ENCODE results near the gene TBC1D22A.

Gene TBC1D22A

DNA sequence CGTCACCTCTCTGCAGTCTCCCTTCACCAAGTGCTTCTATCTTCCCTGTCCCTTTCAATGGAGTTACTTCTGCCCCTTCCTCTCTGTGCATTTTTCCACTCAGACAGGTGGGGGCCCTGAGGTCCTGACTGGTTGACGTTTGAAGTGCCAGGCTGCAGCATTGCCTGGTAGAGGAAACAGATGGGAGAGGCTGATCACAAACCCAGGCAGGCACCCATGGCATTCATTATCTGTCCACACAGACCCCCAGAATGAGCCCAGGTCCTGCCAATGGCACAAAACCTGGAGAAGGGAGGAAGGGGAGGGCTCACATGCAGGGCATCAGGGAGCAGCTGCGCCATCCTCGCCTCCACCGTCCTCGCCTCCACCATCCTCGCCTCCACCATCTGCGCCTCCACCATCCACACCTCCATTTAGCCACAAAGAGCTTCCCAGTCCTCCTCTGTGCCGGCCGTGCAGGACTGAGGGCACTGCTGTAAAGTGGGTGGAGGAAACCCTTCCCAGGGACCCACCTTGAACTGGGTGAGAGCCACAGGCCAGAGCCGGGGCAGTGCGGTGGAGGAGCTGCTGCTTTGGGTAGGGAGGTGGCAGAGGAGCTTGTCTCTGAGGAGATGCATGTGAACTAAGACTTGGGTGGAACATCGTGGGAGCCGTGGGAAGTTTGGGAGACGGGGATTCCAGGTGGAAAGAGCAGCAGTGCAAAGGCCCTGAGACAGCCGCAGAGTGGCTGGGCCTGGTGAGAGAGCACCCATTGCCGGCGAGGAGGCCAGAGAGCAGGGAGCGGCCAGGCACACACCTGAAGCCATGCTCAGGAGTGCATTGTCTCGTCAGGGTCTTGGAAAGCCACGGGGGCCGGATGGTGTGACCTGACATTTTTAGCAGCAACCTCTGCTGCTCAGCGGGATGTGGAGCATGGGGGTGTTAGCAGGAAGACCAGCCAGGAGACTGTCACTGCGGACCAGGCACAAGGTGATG, 145.1 kb downstream of the TBC1D22A start:
- Histone ChIP-seq H3K9me3 (ENCODE audit: severe bottlenecking) (no peaks in the 10 kb centered on the region), H3K27me3 (ENCODE audit: insufficient read depth, poor library complexity, severe bottlenecking) (no peaks in the 10 kb centered on the region), H3K27ac (ENCODE audit: poor library complexity, severe bottlenecking) (no peak overlapping the region), H3K4me3 (ENCODE audit: severe bottlenecking) (no peak overlapping the region), H3K36me3 (ENCODE audit: low read depth) (peaks cover 7% of the 10 kb centered on the region), H3K4me1 (ENCODE audit: insufficient read depth, poor library complexity, severe bottlenecking) (no peaks in the 10 kb centered on the region)
- DNase-seq (ENCODE audit: low spot score) (no peak), ATAC-seq (ENCODE audit: low read depth) (no peak)
- TF ChIP-seq, protein P1, sequence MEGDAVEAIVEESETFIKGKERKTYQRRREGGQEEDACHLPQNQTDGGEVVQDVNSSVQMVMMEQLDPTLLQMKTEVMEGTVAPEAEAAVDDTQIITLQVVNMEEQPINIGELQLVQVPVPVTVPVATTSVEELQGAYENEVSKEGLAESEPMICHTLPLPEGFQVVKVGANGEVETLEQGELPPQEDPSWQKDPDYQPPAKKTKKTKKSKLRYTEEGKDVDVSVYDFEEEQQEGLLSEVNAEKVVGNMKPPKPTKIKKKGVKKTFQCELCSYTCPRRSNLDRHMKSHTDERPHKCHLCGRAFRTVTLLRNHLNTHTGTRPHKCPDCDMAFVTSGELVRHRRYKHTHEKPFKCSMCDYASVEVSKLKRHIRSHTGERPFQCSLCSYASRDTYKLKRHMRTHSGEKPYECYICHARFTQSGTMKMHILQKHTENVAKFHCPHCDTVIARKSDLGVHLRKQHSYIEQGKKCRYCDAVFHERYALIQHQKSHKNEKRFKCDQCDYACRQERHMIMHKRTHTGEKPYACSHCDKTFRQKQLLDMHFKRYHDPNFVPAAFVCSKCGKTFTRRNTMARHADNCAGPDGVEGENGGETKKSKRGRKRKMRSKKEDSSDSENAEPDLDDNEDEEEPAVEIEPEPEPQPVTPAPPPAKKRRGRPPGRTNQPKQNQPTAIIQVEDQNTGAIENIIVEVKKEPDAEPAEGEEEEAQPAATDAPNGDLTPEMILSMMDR (IDR thresholded peaks at IDR 0.05; ENCODE audit: poor library complexity, severe bottlenecking), result no peak

DNA sequence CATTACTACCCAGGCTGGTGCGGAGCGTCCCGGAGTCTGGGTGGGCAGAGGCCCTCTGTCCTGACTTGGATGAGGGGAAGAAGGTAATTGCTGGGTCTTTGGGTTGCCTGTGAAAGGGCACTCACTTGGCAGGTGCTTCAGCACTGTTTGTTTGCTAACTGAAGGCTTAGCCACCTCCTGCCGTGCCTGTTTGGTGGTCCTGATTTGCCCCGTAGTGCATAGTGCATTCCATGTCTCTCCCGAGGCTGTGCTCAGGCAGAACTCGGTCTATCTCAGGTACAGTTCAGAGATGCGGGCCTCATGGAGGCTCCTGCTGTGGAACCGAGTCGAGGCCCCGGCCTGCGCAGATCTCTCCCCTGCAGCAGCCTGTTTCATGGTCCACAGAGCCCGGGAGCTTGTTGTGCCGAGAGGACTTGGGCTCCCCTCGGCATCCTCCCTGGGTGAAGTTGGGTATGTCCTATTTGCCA, 146.2 kb downstream of the TBC1D22A start:
- Histone ChIP-seq H3K36me3 (ENCODE audit: low read depth) (peaks cover 18% of the 10 kb centered on the region), H3K27me3 (ENCODE audit: insufficient read depth, poor library complexity, severe bottlenecking) (no peaks in the 10 kb centered on the region), H3K9me3 (ENCODE audit: severe bottlenecking) (no peaks in the 10 kb centered on the region), H3K4me3 (ENCODE audit: severe bottlenecking) (no peak overlapping the region), H3K4me1 (ENCODE audit: insufficient read depth, poor library complexity, severe bottlenecking) (no peaks in the 10 kb centered on the region), H3K27ac (ENCODE audit: poor library complexity, severe bottlenecking) (no peak overlapping the region)
- ATAC-seq (ENCODE audit: low read depth) (no peak; the same call in 2 of the 3 replicates), DNase-seq (ENCODE audit: low spot score) (no peak)
- TF ChIP-seq, protein P1 (IDR thresholded peaks at IDR 0.05; ENCODE audit: poor library complexity, severe bottlenecking), result no peak

DNA sequence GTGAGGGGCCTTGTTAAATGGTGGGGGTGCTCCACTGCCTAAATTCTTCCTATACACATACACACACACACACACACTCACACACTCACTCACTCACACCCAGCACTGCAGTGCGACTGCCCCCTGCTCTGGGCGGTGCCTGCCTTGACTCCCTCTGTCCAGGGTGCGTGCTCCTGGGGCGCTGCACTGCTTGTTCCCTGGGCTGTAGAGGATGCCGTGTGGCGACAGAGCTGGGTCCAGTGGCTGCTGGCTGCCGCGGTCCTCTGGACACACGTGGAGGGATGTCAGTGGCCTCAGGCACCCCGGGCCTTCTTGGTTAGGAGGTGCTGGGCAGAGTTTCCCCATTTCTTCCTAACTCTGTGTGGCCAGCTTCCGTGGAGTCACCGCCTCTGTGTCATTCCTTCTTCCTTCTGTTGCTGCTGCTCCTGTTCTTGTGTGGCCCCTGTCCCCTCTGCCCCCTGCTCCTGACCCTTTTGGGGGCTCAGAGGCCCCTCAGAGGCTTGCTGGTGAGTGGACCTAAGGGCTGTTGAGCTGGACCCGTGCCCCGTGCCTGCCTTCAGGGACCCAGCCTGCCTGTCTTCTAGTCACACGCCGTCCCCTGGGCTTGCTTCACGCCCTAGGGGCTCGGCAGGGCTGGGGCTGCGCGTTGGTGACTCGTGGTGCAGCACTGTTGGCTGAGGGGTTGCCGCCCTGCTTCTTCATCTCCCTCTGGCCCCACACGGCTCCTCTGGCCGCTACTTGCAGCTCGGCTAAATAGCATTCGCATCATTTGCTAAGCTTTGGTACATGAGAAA, 147.0 kb downstream of the TBC1D22A start:
- no peaks in the 10 kb centered on the region for H3K9me3 ChIP-seq (ENCODE audit: severe bottlenecking)
- no peak for ATAC-seq (ENCODE audit: low read depth)
- no peak for DNase-seq (ENCODE audit: low spot score)
- no peaks in the 10 kb centered on the region for H3K4me1 ChIP-seq (ENCODE audit: insufficient read depth, poor library complexity, severe bottlenecking)
- H3K27ac ChIP-seq (ENCODE audit: poor library complexity, severe bottlenecking), result no peak overlapping the region
- no peak overlapping the region for H3K4me3 ChIP-seq (ENCODE audit: severe bottlenecking)
- TF ChIP-seq, protein P1 (IDR thresholded peaks at IDR 0.05; ENCODE audit: poor library complexity, severe bottlenecking), result no peak
- H3K36me3 ChIP-seq (ENCODE audit: low read depth), result peaks cover 18% of the 10 kb centered on the region
- H3K27me3 ChIP-seq (ENCODE audit: insufficient read depth, poor library complexity, severe bottlenecking), result no peaks in the 10 kb centered on the region

DNA sequence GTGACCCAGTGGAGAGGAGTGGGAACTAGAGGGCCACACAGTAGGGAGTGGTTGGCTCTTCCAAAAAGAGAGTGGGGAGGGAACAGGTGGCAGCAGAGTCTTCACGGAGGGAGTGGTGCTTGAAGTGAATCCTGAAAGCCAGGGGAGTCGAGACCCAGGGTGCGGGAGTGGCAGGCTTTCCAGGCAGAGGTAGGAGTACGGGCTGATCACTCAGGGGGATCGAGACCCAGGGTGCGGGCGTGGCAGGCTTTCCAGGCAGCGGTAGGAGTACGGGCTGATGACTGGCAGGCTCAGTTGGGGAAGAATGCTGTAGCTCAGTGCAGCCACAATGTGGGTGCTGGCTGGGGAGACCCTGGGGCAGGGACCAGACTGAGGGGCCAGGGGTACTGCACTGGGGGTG, 148.2 kb downstream of the TBC1D22A start:
- no peak for ATAC-seq (ENCODE audit: low read depth)
- H3K27ac ChIP-seq (ENCODE audit: poor library complexity, severe bottlenecking), result no peak overlapping the region
- TF ChIP-seq, protein P1 (IDR thresholded peaks at IDR 0.05; ENCODE audit: poor library complexity, severe bottlenecking), result no peak
- no peaks in the 10 kb centered on the region for H3K4me1 ChIP-seq (ENCODE audit: insufficient read depth, poor library complexity, severe bottlenecking)
- no peak overlapping the region for H3K4me3 ChIP-seq (ENCODE audit: severe bottlenecking)
- H3K27me3 ChIP-seq (ENCODE audit: insufficient read depth, poor library complexity, severe bottlenecking), result no peaks in the 10 kb centered on the region
- H3K9me3 ChIP-seq (ENCODE audit: severe bottlenecking), result no peaks in the 10 kb centered on the region
- DNase-seq (ENCODE audit: low spot score), result no peak
- peaks cover 18% of the 10 kb centered on the region for H3K36me3 ChIP-seq (ENCODE audit: low read depth)

All from RWPE2 (cell line).